Measurements from ENCODE around the gene TSSK1B. TPM values are rescaled to one million over a fixed set of nuclear protein-coding genes. Genes with fewer than 3 reads are reported as not detected.

The TSSK1B gene
- total RNA-seq, 1 donor from 2014 or later, result not detected

DNA sequence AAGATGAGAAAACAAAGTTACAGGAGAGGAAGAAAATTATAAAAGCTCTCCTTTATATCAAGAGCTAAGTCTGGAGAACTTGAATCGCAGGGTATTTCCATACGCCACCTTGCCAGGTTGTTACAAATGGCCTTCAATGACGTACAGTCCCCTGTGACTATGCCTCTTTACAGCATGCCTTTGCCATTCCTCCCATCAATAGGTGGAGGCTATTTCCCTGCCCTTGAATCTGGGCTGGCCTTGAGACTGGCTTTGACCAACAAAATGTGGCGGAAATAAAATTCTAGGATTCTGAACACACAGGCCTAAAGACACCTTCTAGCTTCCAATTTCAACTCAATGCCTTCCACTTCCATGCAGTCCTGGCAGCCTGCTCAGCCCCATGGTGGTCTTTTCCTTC is 45.7 kb downstream of the TSSK1B start:
- H3K9me3 Mint-ChIP-seq, result no peaks in the 10 kb centered on the region
- no peak for DNase-seq (ENCODE audit: low spot score)
- no peaks in the 10 kb centered on the region for H3K36me3 Mint-ChIP-seq (ENCODE audit: low read depth)
- no peak overlapping the region for H3K4me3 Mint-ChIP-seq (ENCODE audit: low read depth)
- intact Hi-C loops (cut with micrococcal nuclease), result no loop called here
- H3K4me1 Mint-ChIP-seq (ENCODE audit: low read depth), result peaks cover 16% of the 10 kb centered on the region
- no peak overlapping the region for H3K27ac Mint-ChIP-seq
- peaks cover 32% of the 10 kb centered on the region for H3K27me3 Mint-ChIP-seq (ENCODE audit: low read depth)

GRCh38 chr5:113387844-113388243 is 46.9 kb downstream of the TSSK1B start:
- Mint-ChIP-seq H3K27me3 (ENCODE audit: low read depth) (peaks cover 37% of the 10 kb centered on the region), H3K4me3 (ENCODE audit: low read depth) (no peak overlapping the region), H3K27ac (no peak overlapping the region), H3K9me3 (no peaks in the 10 kb centered on the region), H3K36me3 (ENCODE audit: low read depth) (no peaks in the 10 kb centered on the region), H3K4me1 (ENCODE audit: low read depth) (peaks cover 9% of the 10 kb centered on the region)
- intact Hi-C loops (cut with micrococcal nuclease), result no loop called here
- DNase-seq (ENCODE audit: low spot score), result no peak

GRCh38 chr5:113384782-113385285 is 50.0 kb downstream of the TSSK1B start:
- Mint-ChIP-seq H3K9me3 (no peaks in the 10 kb centered on the region), H3K27me3 (ENCODE audit: low read depth) (peaks cover 38% of the 10 kb centered on the region), H3K27ac (no peak overlapping the region), H3K4me3 (ENCODE audit: low read depth) (no peak overlapping the region), H3K4me1 (ENCODE audit: low read depth) (peaks cover 20% of the 10 kb centered on the region), H3K36me3 (ENCODE audit: low read depth) (no peaks in the 10 kb centered on the region)
- intact Hi-C loops (cut with micrococcal nuclease), result no loop called here
- DNase-seq (ENCODE audit: low spot score), result no peak

GRCh38 chr5:113382731-113383130 is 52.1 kb downstream of the TSSK1B start:
- no peak overlapping the region for H3K4me3 Mint-ChIP-seq (ENCODE audit: low read depth)
- H3K36me3 Mint-ChIP-seq (ENCODE audit: low read depth), result no peaks in the 10 kb centered on the region
- intact Hi-C loops (cut with micrococcal nuclease), result no loop called here
- peaks cover 30% of the 10 kb centered on the region for H3K4me1 Mint-ChIP-seq (ENCODE audit: low read depth)
- H3K9me3 Mint-ChIP-seq, result no peaks in the 10 kb centered on the region
- no peak overlapping the region for H3K27ac Mint-ChIP-seq
- no peak for DNase-seq (ENCODE audit: low spot score)
- peaks cover 32% of the 10 kb centered on the region for H3K27me3 Mint-ChIP-seq (ENCODE audit: low read depth)

Other genes starting within 250 kb of the TSSK1B start
- gene MCC, start 53.5 kb upstream of the TSSK1B start, total RNA-seq, result 1.6 and 2.1 TPM in 2 replicates
- 23.1 and 23.9 TPM in 2 replicates for gene YTHDC2, start 78.7 kb upstream of the TSSK1B start, total RNA-seq

All from activated T-helper 2 cell treated with anti-CD3 and anti-CD28 coated beads, Interferon-gamma antibody, Interleukin-2, Interleukin-4, amounts not matched to agents 10 μg/mL and 5 μg/mL and 100 μg/mL, durations not matched to agents 14 hours and 24 hours and 36 hours (primary cell).